GM12891 (cell line): Measurements from ENCODE around the gene CNRIP1.

ENCODE experiments used
- PAX5 ChIP-seq: IDR thresholded peaks from 2 replicates; pipeline ENCODE4 v1.6.1; 2011; ENCODE audit warnings: low read length, moderate library complexity, mild to moderate bottlenecking; ENCODE audit not compliant: insufficient read depth, severe bottlenecking
- POLR2A ChIP-seq: IDR thresholded peaks from 2 replicates; pipeline ENCODE4 v1.6.1; 2011; ENCODE audit warnings: low read depth, low read length, control low read depth
- POLR2AphosphoS5 ChIP-seq: IDR thresholded peaks from 2 replicates; pipeline ENCODE4 v1.6.1; 2011; ENCODE audit warnings: low read depth, low read length, control low read depth
- POU2F2 ChIP-seq: IDR thresholded peaks from 2 replicates; pipeline ENCODE4 v1.6.1; 2011; ENCODE audit warnings: low read depth, mild to moderate bottlenecking, control low read depth, low read length, moderate library complexity
- SPI1 ChIP-seq: IDR thresholded peaks from 2 replicates; pipeline ENCODE4 v1.6.1; 2011; ENCODE audit warnings: low read depth, low read length, control low read depth
- TAF1 ChIP-seq: IDR thresholded peaks from 2 replicates; pipeline ENCODE4 v1.6.1; 2011; ENCODE audit warnings: low read depth, low read length, control low read depth

DNA sequence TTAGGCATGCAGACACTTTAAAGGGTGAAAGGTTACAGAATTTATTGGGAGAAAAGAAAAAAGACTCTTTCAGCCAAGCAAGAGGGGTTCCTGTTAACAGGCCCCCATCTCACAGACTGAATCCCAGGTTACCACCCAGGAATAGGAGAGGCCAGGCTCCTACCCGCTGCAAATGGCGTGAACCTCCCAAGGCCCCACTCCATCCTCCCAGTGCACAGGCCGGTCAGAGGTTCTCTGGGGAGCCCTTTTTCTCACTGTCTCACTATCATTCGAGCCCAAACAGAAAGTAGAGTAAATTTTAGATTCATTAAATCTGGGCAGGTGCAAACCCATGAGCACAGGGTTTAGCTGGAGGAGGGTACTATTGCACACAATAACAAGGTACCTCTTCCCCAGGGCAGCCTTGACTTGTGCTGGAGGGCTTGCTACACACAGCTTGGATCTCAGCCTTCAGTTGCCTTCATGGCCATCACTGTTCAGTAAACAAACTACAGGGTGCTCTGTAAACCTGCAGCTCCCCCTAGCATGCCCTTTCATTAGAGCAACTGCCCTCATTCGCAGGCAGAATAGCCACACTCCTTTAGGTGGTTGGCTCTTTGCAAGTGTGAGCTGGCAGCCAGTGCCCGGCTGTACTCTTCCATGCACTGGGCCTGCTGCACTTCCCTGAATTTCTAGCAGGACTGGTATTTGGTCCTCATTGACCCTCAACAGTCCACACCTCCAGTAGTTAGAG lies 38.0 kb upstream of the CNRIP1 start:
- TF ChIP-seq POLR2A (no peak), POLR2AphosphoS5 (no peak), TAF1 (no peak), POU2F2 (no peak), SPI1 (no peak), PAX5 (no peak)
